Activated CD4-positive, alpha-beta T cell treated with anti-CD3 and anti-CD28 coated beads, Interleukin-2, amount 10 ng/mL, durations not matched to agents 7 days and 5 days (primary cell): ENCODE measurements around the gene SLC49A4. TPM values are rescaled to one million over a fixed set of nuclear protein-coding genes. Genes with fewer than 3 reads are reported as not detected.
"Not testable (repeated sequence)": the region's sequence is repeated elsewhere in the genome, so short reads cannot be mapped to it uniquely, and the experiment has no call there.

Experiments used
- CTCF ChIA-PET: fragments of 350-600 bp; sonication (Branson Sonifier 250); formaldehyde crosslinking; loops from one replicate; lab custom pipeline; 2021; ENCODE audit warnings: antibody characterized with exemption; lab: Charles Lee
- POLR2A ChIA-PET: fragments of 350-600 bp; sonication (Branson Sonifier 250); formaldehyde crosslinking; loops from one replicate; lab custom pipeline; 2021; ENCODE audit warnings: antibody characterized with exemption; lab: Charles Lee
- DNase-seq: peaks from one replicate; pipeline ENCODE4 v3.0.0-alpha.2; 2020
- H3K27ac Mint-ChIP-seq: one replicate; pipeline ENCODE4 v1.8.0; 2021; ENCODE audit warnings: mild to moderate bottlenecking, moderate library complexity, mixed read lengths
- H3K27me3 Mint-ChIP-seq: one replicate; pipeline ENCODE4 v1.8.0; 2021; ENCODE audit warnings: mixed read lengths
- H3K36me3 Mint-ChIP-seq: one replicate; pipeline ENCODE4 v1.8.0; 2021; ENCODE audit warnings: low read depth, mixed read lengths
- H3K4me1 Mint-ChIP-seq: one replicate; pipeline ENCODE4 v1.8.0; 2021; ENCODE audit warnings: mixed read lengths
- H3K4me3 Mint-ChIP-seq: one replicate; pipeline ENCODE4 v1.8.0; 2021; ENCODE audit warnings: mild to moderate bottlenecking, moderate library complexity, mixed read lengths
- H3K9me3 Mint-ChIP-seq: one replicate; pipeline ENCODE4 v1.8.0; 2021; ENCODE audit warnings: mixed read lengths
- total RNA-seq, 2 experiments: library from RNA; stranded (reverse); gene quantifications; one replicate each; pipeline ENCODE4 v1.2.3, GENCODE V29; 2021

SLC49A4 gene
- 1 to 10 TPM; 3.0 to 3.3 TPM for total RNA-seq

- CTCF ChIA-PET, result no interaction called here
- Mint-ChIP-seq H3K27me3 (no peaks in the 10 kb centered on the region), H3K27ac (peak within 1 kb of the TSS; percentile 89), H3K4me1 (peaks cover 34% of the 10 kb centered on the region), H3K4me3 (peak within 1 kb of the TSS; percentile 56), H3K36me3 (peaks cover 11% of the 10 kb centered on the region), H3K9me3 (no peaks in the 10 kb centered on the region)
- POLR2A ChIA-PET, result no interaction called here
- DNase-seq, result peak; percentile 63
These were observed at the start of gene SLC49A4 for GRCh38 chr3:122794779-122795673. Gene SLC49A4, plus strand, starts transcription at chr3:122795069. Its CDS starts 124 bp downstream, at chr3:122795193.

GRCh38 chr3:122745369-122746021, 49.4 kb upstream of the SLC49A4 start:
- H3K27me3 Mint-ChIP-seq, result no peaks in the 10 kb centered on the region
- H3K4me1 Mint-ChIP-seq, result peaks cover 1% of the 10 kb centered on the region
- ChIA-PET CTCF (interaction anchor here (0.6 to 1.1 kb wide), 4 partner anchors 13 to 1302 kb away, joined by 3 to 4 read pairs (median 3); no protein-coding TSS in a partner anchor), POLR2A (no interaction called here)
- peaks cover 2% of the 10 kb centered on the region for H3K9me3 Mint-ChIP-seq
- peaks cover 27% of the 10 kb centered on the region for H3K36me3 Mint-ChIP-seq
- no peak for DNase-seq
- no peak overlapping the region for H3K4me3 Mint-ChIP-seq
- H3K27ac Mint-ChIP-seq, result no peak overlapping the region

- H3K4me1 Mint-ChIP-seq, DNase-seq, H3K27ac Mint-ChIP-seq, H3K4me3 Mint-ChIP-seq, H3K9me3 Mint-ChIP-seq, H3K27me3 Mint-ChIP-seq, CTCF ChIA-PET, POLR2A ChIA-PET: not testable (repeated sequence)
- H3K36me3 Mint-ChIP-seq, result peaks cover 21% of the 10 kb centered on the region
These were observed 47.6 kb upstream of the SLC49A4 start for GRCh38 chr3:122747295-122747694.

- no peak for DNase-seq
- Mint-ChIP-seq H3K27me3 (no peaks in the 10 kb centered on the region), H3K4me1 (no peaks in the 10 kb centered on the region), H3K36me3 (peaks cover 17% of the 10 kb centered on the region), H3K27ac (no peak overlapping the region), H3K9me3 (no peaks in the 10 kb centered on the region), H3K4me3 (no peak overlapping the region)
- ChIA-PET POLR2A (no interaction called here), CTCF (interaction anchor here (0.7 kb wide), 1 partner anchor 1134 kb away, joined by 3 read pairs; no protein-coding TSS in a partner anchor)
These were observed 46.5 kb upstream of the SLC49A4 start for GRCh38 chr3:122748347-122748746.

GRCh38 chr3:122754929-122755328, 39.9 kb upstream of the SLC49A4 start:
- no peaks in the 10 kb centered on the region for H3K27me3 Mint-ChIP-seq
- ChIA-PET CTCF (interaction anchor here (0.6 to 0.9 kb wide), 2 partner anchors 12 to 18 kb away, joined by 3 read pairs; no protein-coding TSS in a partner anchor), POLR2A (no interaction called here)
- H3K36me3 Mint-ChIP-seq, result peaks cover 11% of the 10 kb centered on the region
- no peak overlapping the region for H3K4me3 Mint-ChIP-seq
- H3K4me1 Mint-ChIP-seq, result peaks cover 9% of the 10 kb centered on the region
- no peaks in the 10 kb centered on the region for H3K9me3 Mint-ChIP-seq
- H3K27ac Mint-ChIP-seq, result no peak overlapping the region
- peak; percentile 42 for DNase-seq

- POLR2A ChIA-PET, result no interaction called here
- CTCF ChIA-PET, result interaction anchor here (0.5 to 0.9 kb wide), 2 partner anchors 11 to 510 kb away, joined by 3 read pairs; no protein-coding TSS in a partner anchor
- Mint-ChIP-seq H3K27ac (no peak overlapping the region), H3K4me1 (peaks cover 9% of the 10 kb centered on the region), H3K4me3 (no peak overlapping the region), H3K36me3 (peaks cover 11% of the 10 kb centered on the region), H3K27me3 (no peaks in the 10 kb centered on the region), H3K9me3 (no peaks in the 10 kb centered on the region)
- DNase-seq, result no peak
These were observed 39.4 kb upstream of the SLC49A4 start for GRCh38 chr3:122755491-122755890.

GRCh38 chr3:122758877-122759560, 35.9 kb upstream of the SLC49A4 start:
- no peaks in the 10 kb centered on the region for H3K27me3 Mint-ChIP-seq
- H3K9me3 Mint-ChIP-seq, result no peaks in the 10 kb centered on the region
- no peak overlapping the region for H3K27ac Mint-ChIP-seq
- DNase-seq, result no peak
- H3K4me1 Mint-ChIP-seq, result peaks cover 9% of the 10 kb centered on the region
- peaks cover 11% of the 10 kb centered on the region for H3K36me3 Mint-ChIP-seq
- no peak overlapping the region for H3K4me3 Mint-ChIP-seq
- ChIA-PET CTCF (interaction anchor here (0.6 to 1.3 kb wide), 2 partner anchors 25 to 222 kb away, joined by 3 read pairs; no protein-coding TSS in a partner anchor), POLR2A (no interaction called here)

GRCh38 chr3:122760453-122761271, 34.2 kb upstream of the SLC49A4 start:
- ChIA-PET CTCF (interaction anchor here (0.6 to 1.2 kb wide), 3 partner anchors 15 to 1074 kb away, joined by 3 to 5 read pairs (median 3); no protein-coding TSS in a partner anchor), POLR2A (no interaction called here)
- Mint-ChIP-seq H3K4me3 (no peak overlapping the region), H3K4me1 (peaks cover 9% of the 10 kb centered on the region), H3K27ac (no peak overlapping the region), H3K9me3 (no peaks in the 10 kb centered on the region), H3K27me3 (no peaks in the 10 kb centered on the region), H3K36me3 (peaks cover 5% of the 10 kb centered on the region)
- no peak for DNase-seq

- DNase-seq, result no peak
- H3K27ac Mint-ChIP-seq, result no peak overlapping the region
- H3K9me3 Mint-ChIP-seq, result no peaks in the 10 kb centered on the region
- ChIA-PET POLR2A (no interaction called here), CTCF (interaction anchor here (1.0 kb wide), 1 partner anchor 11 kb away, joined by 3 read pairs; no protein-coding TSS in a partner anchor)
- H3K36me3 Mint-ChIP-seq, result peaks cover 4% of the 10 kb centered on the region
- no peak overlapping the region for H3K4me3 Mint-ChIP-seq
- H3K27me3 Mint-ChIP-seq, result no peaks in the 10 kb centered on the region
- no peaks in the 10 kb centered on the region for H3K4me1 Mint-ChIP-seq
These were observed 28.4 kb upstream of the SLC49A4 start for GRCh38 chr3:122766430-122766829.

GRCh38 chr3:122767540-122768372, 27.1 kb upstream of the SLC49A4 start:
- no peak for DNase-seq
- H3K27ac Mint-ChIP-seq, result no peak overlapping the region
- H3K4me1 Mint-ChIP-seq, result no peaks in the 10 kb centered on the region
- H3K4me3 Mint-ChIP-seq, result no peak overlapping the region
- CTCF ChIA-PET, result no interaction called here
- no peaks in the 10 kb centered on the region for H3K27me3 Mint-ChIP-seq
- no peaks in the 10 kb centered on the region for H3K9me3 Mint-ChIP-seq
- POLR2A ChIA-PET, result interaction anchor here (0.6 kb wide), 1 partner anchor 391 kb away, joined by 3 read pairs; no protein-coding TSS in a partner anchor
- H3K36me3 Mint-ChIP-seq, result peaks cover 4% of the 10 kb centered on the region
